Endothelial cell of umbilical vein (primary cell): ENCODE data around the gene PUDP. TPM values are rescaled to one million over a fixed set of nuclear protein-coding genes. Genes with fewer than 3 reads are reported as not detected.

Experiments
- BruUV-seq: library from RNA; stranded (reverse); fragments of 400-500 nt; replicated peaks from 2 replicates; lab custom pipeline; 2021; lab: Mats Ljungman, UMichigan
- CTCF ChIA-PET: fragments of 300-600, 350-600 bp; sonication (Branson Sonifier 250); formaldehyde crosslinking; loops from one replicate; lab custom pipeline; 2021; ENCODE audit warnings: antibody characterized with exemption, inconsistent platforms; lab: Charles Lee
- POLR2A ChIA-PET: fragments of 300-600, 350-600 bp; sonication (Branson Sonifier 250); formaldehyde crosslinking; loops from one replicate; lab custom pipeline; 2021; ENCODE audit warnings: antibody characterized with exemption, inconsistent platforms; lab: Charles Lee
- DNase-seq: peaks from one replicate; pipeline ENCODE4 v3.0.0-alpha.2; 2011; ENCODE audit warnings: low read depth, low spot score
- FAIRE-seq: peaks from 2 replicates; lab custom pipeline; 2011; peaks lifted over from hg19 to GRCh38; lab: Jason Lieb, UNC
- H2AFZ ChIP-seq: 2 replicates; pipeline ENCODE4 v1.6.0; 2012; ENCODE audit warnings: low read depth, low read length, control low read depth, inconsistent platforms
- H3K27ac ChIP-seq: 2 replicates; pipeline ENCODE4 v1.5.1; 2011; ENCODE audit warnings: low read depth, mild to moderate bottlenecking, control low read depth, low read length, moderate library complexity; ENCODE audit not compliant: insufficient read depth
- H3K27me3 ChIP-seq, 2 experiments: 2 replicates each; pipeline versions ENCODE4 v1.6.0 to v1.6.1; 2011; ENCODE audit warnings: low read length in 2 of 2, mixed read lengths in 1 of 2; ENCODE audit not compliant: control insufficient read depth in 2 of 2, insufficient read depth in 2 of 2
- H3K36me3 ChIP-seq, 2 experiments: 2 replicates in 1 of 2; 3 replicates in 1 of 2; pipeline ENCODE4 v1.5.1; 2011; ENCODE audit warnings: low read length in 2 of 2, mild to moderate bottlenecking in 1 of 2, moderate library complexity in 1 of 2; ENCODE audit not compliant: control insufficient read depth in 2 of 2, insufficient read depth in 2 of 2; ENCODE audit errors: extremely low read depth in 1 of 2
- H3K4me1 ChIP-seq: 3 replicates; pipeline ENCODE4 v1.5.1; 2011; ENCODE audit warnings: mild to moderate bottlenecking, low read length; ENCODE audit not compliant: control insufficient read depth, insufficient read depth; ENCODE audit errors: extremely low read depth
- H3K4me2 ChIP-seq: 2 replicates; pipeline ENCODE4 v1.6.1; 2011; ENCODE audit warnings: low read length, control low read depth, mixed read lengths; ENCODE audit not compliant: insufficient read depth
- H3K4me3 ChIP-seq, 3 experiments: fragments of 200-600 bp in 1 of 3; sonication (generic), shearing (Covaris generic) in 1 of 3; replicated peaks in 1 of 3; 2 replicates each; pipeline ENCODE4 v1.5.1; 2011 to 2016; ENCODE audit warnings: control low read depth in 3 of 3, low read length in 3 of 3, mild to moderate bottlenecking in 2 of 3, inconsistent platforms in 1 of 3, low read depth in 1 of 3, moderate library complexity in 1 of 3; ENCODE audit not compliant: insufficient read depth in 1 of 3
- H3K79me2 ChIP-seq: 2 replicates; pipeline ENCODE4 v1.6.0; 2012; ENCODE audit warnings: low read length, inconsistent platforms; ENCODE audit not compliant: control insufficient read depth, insufficient read depth
- H3K9ac ChIP-seq: replicated peaks from 2 replicates; pipeline ENCODE3; 2011; ENCODE audit warnings: low read length, control low read depth; ENCODE audit not compliant: insufficient read depth; ENCODE audit errors: extremely low read depth
- H3K9me1 ChIP-seq: replicated peaks from 3 replicates; pipeline ENCODE4 v1.6.0; 2011; ENCODE audit warnings: mild to moderate bottlenecking, low read length; ENCODE audit not compliant: control insufficient read depth, insufficient read depth; ENCODE audit errors: extremely low read depth
- H3K9me3 ChIP-seq: replicated peaks from 2 replicates; pipeline ENCODE4 v1.5.1; 2012; ENCODE audit warnings: low read length, inconsistent platforms; ENCODE audit not compliant: control insufficient read depth, insufficient read depth
- H4K20me1 ChIP-seq: replicated peaks from 2 replicates; pipeline ENCODE3; 2011; ENCODE audit warnings: mild to moderate bottlenecking, low read length; ENCODE audit not compliant: control insufficient read depth, insufficient read depth; ENCODE audit errors: extremely low read depth
- EZH2 ChIP-seq: IDR thresholded peaks from 2 replicates; pipeline ENCODE4 v1.6.1; 2012; ENCODE audit warnings: borderline replicate concordance, low read depth, mild to moderate bottlenecking, moderate library complexity, low read length, inconsistent platforms; ENCODE audit not compliant: severe bottlenecking
- FOS ChIP-seq: IDR thresholded peaks from 2 replicates; pipeline ENCODE4 v1.6.1; 2011; ENCODE audit warnings: mild to moderate bottlenecking, low read length, moderate library complexity, borderline replicate concordance; ENCODE audit not compliant: insufficient read depth
- GATA2 ChIP-seq: IDR thresholded peaks from 2 replicates; pipeline ENCODE4 v1.7.0; 2011; ENCODE audit warnings: low read depth, mild to moderate bottlenecking, moderate library complexity, mixed read lengths, low read length; ENCODE audit not compliant: insufficient read length, insufficient read depth
- JUN ChIP-seq: IDR thresholded peaks from 2 replicates; pipeline ENCODE4 v1.6.1; 2011; ENCODE audit warnings: borderline replicate concordance, low read depth; ENCODE audit not compliant: insufficient read length, insufficient read depth
- MYC ChIP-seq: IDR thresholded peaks from one replicate; pipeline ENCODE4 v1.6.1; 2011; ENCODE audit warnings: mild to moderate bottlenecking, low read depth, low read length
- POLR2A ChIP-seq: IDR thresholded peaks from 2 replicates; pipeline ENCODE4 v1.6.1; 2012; ENCODE audit warnings: low read depth, mild to moderate bottlenecking, control low read depth, low read length
- POLR2AphosphoS5 ChIP-seq: IDR thresholded peaks from 2 replicates; pipeline ENCODE4 v1.6.1; 2012; ENCODE audit warnings: low read depth, mild to moderate bottlenecking, control low read depth, low read length, moderate library complexity; ENCODE audit not compliant: insufficient read depth
- dilution Hi-C: fragments of 300-500 bp; cut with MboI; formaldehyde crosslinking; loops from one replicate; pipeline ENCODE4 v1.15.0; 2019; ENCODE audit warnings: low sequenced_read_pairs; ENCODE audit not compliant: extremely low pct_ligation_motif_present
- intact Hi-C: fragments of 100-400 bp; cut with micrococcal nuclease; formaldehyde crosslinking; loops from one replicate; pipeline ENCODE4 v1.10.0; 2022
- polyA plus RNA-seq, 4 experiments: library from polyadenylated mRNA; depleted of rRNA in 3 of 4; stranded (reverse) in 3 of 4; unstranded in 1 of 4; fragments of >200 nt; gene quantifications; 2 replicates each; pipeline versions ENCODE4 v1.2.1 to v1.2.3, GENCODE V29; 2011 to 2012; ENCODE audit warnings: missing spikeins in 1 of 4
- total RNA-seq: library from RNA; stranded (reverse); gene quantifications from 2 replicates; pipeline ENCODE4 v1.2.3, GENCODE V29; 2021
- TF ChIP-seq, protein P1 (sequence below), 2 donors: IDR thresholded peaks; 1 replicate in 1 of 2; 2 replicates in 1 of 2; pipeline ENCODE4 v1.5.1; 2011; ENCODE audit warnings: low read length in 2 of 2, mild to moderate bottlenecking in 2 of 2, moderate library complexity in 2 of 2, control low read depth in 1 of 2, inconsistent platforms in 1 of 2, low read depth in 1 of 2; ENCODE audit not compliant: insufficient read depth in 1 of 2; ENCODE audit errors: extremely low read depth in 1 of 2

PUDP gene
- total and polyA plus RNA-seq, 2 donors (not counting 3 experiments of a cell fraction or from before 2014, with no cell fraction given), result 17.3 to 22.5 TPM

DNA sequence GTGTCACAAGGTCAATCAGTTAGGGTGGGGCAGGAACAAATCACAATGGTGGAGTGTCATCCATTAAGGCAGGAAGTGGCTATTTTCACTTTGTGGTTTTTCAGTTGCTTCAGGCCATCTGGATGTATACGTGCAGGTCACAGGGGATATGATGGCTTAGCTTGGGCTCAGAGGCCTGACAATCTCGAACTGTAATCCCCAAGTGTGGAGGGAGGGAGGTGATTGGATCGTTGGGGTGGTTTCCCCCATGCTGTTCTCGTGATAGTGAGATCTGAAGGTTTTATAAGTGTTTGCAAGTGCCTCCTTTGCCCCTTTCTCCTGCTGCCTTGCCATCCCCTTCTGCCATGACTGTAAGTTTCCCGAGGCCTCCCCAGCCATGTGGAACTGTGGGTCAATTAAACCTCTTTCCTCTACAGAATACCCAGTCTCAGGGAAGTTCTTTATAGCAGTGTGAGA lies 37.1 kb downstream of the PUDP start:
- H3K36me3 ChIP-seq, result no peaks in the 10 kb centered on the region
- dilution Hi-C loops (no loop called here), intact Hi-C loops (no loop called here)
- no peaks in the 10 kb centered on the region for H4K20me1 ChIP-seq
- no peak overlapping the region for H3K4me3 ChIP-seq
- no peaks in the 10 kb centered on the region for H3K9me3 ChIP-seq
- BruUV-seq, result no TSS peak
- H3K27me3 ChIP-seq, result no peaks in the 10 kb centered on the region
- TF ChIP-seq, protein P1, sequence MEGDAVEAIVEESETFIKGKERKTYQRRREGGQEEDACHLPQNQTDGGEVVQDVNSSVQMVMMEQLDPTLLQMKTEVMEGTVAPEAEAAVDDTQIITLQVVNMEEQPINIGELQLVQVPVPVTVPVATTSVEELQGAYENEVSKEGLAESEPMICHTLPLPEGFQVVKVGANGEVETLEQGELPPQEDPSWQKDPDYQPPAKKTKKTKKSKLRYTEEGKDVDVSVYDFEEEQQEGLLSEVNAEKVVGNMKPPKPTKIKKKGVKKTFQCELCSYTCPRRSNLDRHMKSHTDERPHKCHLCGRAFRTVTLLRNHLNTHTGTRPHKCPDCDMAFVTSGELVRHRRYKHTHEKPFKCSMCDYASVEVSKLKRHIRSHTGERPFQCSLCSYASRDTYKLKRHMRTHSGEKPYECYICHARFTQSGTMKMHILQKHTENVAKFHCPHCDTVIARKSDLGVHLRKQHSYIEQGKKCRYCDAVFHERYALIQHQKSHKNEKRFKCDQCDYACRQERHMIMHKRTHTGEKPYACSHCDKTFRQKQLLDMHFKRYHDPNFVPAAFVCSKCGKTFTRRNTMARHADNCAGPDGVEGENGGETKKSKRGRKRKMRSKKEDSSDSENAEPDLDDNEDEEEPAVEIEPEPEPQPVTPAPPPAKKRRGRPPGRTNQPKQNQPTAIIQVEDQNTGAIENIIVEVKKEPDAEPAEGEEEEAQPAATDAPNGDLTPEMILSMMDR (IDR thresholded peaks at IDR 0.05; ENCODE audit: extremely low read depth in 1 of 2, insufficient read depth in 1 of 2, low read depth in 1 of 2, low read length in 2 of 2), result no peak
- TF ChIP-seq MYC (no peak), GATA2 (no peak), POLR2AphosphoS5 (no peak), EZH2 (no peak), POLR2A (no peak), FOS (no peak), JUN (no peak)
- peaks cover 12% of the 10 kb centered on the region for H3K79me2 ChIP-seq
- H3K9me1 ChIP-seq, result no peaks in the 10 kb centered on the region
- ChIA-PET CTCF (no interaction called here), POLR2A (no interaction called here)
- peaks cover 28% of the 10 kb centered on the region for H3K4me1 ChIP-seq
- no peak for DNase-seq
- H3K9ac ChIP-seq, result no peak overlapping the region
- peak; percentile 73 for FAIRE-seq
- H2AFZ ChIP-seq, result no peak overlapping the region
- H3K4me2 ChIP-seq, result no peak overlapping the region
- H3K27ac ChIP-seq, result peak overlapping the region; percentile 31
